ENCODE results near the gene SCAF11.

Gene SCAF11

GRCh38 chr12:45959728-45960127 is 30.6 kb downstream of the SCAF11 start:
- Histone ChIP-seq H3K4me1 (no peaks in the 10 kb centered on the region), H3K27me3 (no peaks in the 10 kb centered on the region), H3K9me3 (no peaks in the 10 kb centered on the region), H3K4me3 (ENCODE audit: low read depth, low read length) (no peak overlapping the region), H3K36me3 (peaks cover 18% of the 10 kb centered on the region)
- no peak for DNase-seq
- TF ChIP-seq CTCF (IDR thresholded peaks at IDR 0.05; ENCODE audit: low read depth, low read length) = no peak

GRCh38 chr12:45959025-45959424 is 31.3 kb downstream of the SCAF11 start:
- H3K9me3 ChIP-seq = no peaks in the 10 kb centered on the region
- H3K4me1 ChIP-seq = no peaks in the 10 kb centered on the region
- H3K27me3 ChIP-seq = no peaks in the 10 kb centered on the region
- peaks cover 18% of the 10 kb centered on the region for H3K36me3 ChIP-seq
- TF ChIP-seq CTCF (IDR thresholded peaks at IDR 0.05; ENCODE audit: low read depth, low read length) = no peak
- no peak overlapping the region for H3K4me3 ChIP-seq (ENCODE audit: low read depth, low read length)
- DNase-seq = no peak

DNA sequence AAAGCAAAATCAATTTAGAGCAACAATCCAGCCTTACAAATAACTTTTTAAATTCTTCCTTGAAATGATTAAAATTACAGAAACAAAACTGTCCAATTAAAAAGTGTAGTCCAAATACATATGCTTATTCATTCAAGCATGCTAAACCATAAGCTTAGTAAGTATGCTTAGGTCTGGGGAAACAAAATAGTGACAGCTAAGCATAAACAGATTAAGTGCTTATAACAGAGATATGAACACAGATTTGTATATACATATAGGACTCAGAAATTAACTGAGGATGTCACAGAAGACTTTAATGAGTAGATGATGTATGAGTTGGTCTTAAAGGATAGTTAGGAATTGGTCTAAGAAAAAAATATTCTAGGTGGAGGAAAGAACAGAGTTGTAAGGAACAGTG is 41.8 kb downstream of the SCAF11 start:
- no peak for DNase-seq
- no peak overlapping the region for H3K4me3 ChIP-seq (ENCODE audit: low read depth, low read length)
- H3K4me1 ChIP-seq = no peaks in the 10 kb centered on the region
- no peaks in the 10 kb centered on the region for H3K27me3 ChIP-seq
- H3K9me3 ChIP-seq = no peaks in the 10 kb centered on the region
- peaks cover 18% of the 10 kb centered on the region for H3K36me3 ChIP-seq
- TF ChIP-seq CTCF (IDR thresholded peaks at IDR 0.05; ENCODE audit: low read depth, low read length) = no peak

GRCh38 chr12:45946435-45946834 is 43.9 kb downstream of the SCAF11 start:
- Histone ChIP-seq H3K27me3 (no peaks in the 10 kb centered on the region), H3K4me3 (ENCODE audit: low read depth, low read length) (no peak overlapping the region), H3K36me3 (peaks cover 25% of the 10 kb centered on the region), H3K4me1 (no peaks in the 10 kb centered on the region), H3K9me3 (no peaks in the 10 kb centered on the region)
- no peak for DNase-seq
- no peak for TF ChIP-seq CTCF (IDR thresholded peaks at IDR 0.05; ENCODE audit: low read depth, low read length)

GRCh38 chr12:45944771-45945170 is 45.6 kb downstream of the SCAF11 start:
- Histone ChIP-seq H3K9me3 (no peaks in the 10 kb centered on the region), H3K4me1 (no peaks in the 10 kb centered on the region), H3K4me3 (ENCODE audit: low read depth, low read length) (no peak overlapping the region), H3K27me3 (no peaks in the 10 kb centered on the region), H3K36me3 (peaks cover 30% of the 10 kb centered on the region)
- TF ChIP-seq CTCF (IDR thresholded peaks at IDR 0.05; ENCODE audit: low read depth, low read length) = no peak
- DNase-seq = no peak

- no peak for DNase-seq
These were observed 50.6 kb downstream of the SCAF11 start for GRCh38 chr12:45939759-45940158.

More at GRCh38 chr12:45939759-45940158, 50.6 kb downstream of the SCAF11 start:
- H3K36me3 ChIP-seq = peaks cover 20% of the 10 kb centered on the region
- TF ChIP-seq CTCF (IDR thresholded peaks at IDR 0.05; ENCODE audit: low read depth, low read length) = no peak
- peaks cover 6% of the 10 kb centered on the region for H3K4me1 ChIP-seq
- no peak overlapping the region for H3K4me3 ChIP-seq (ENCODE audit: low read depth, low read length)
- no peaks in the 10 kb centered on the region for H3K27me3 ChIP-seq
- H3K9me3 ChIP-seq = no peaks in the 10 kb centered on the region

Measured in BE2C (cell line).